Stimulated activated CD4-positive, alpha-beta T cell treated with anti-CD3 and anti-CD28 coated beads, Interleukin-2, amount 100 ng/mL, for 48 hours (primary cell): ENCODE measurements around the gene BABAM2.
"Not testable (repeated sequence)": the region's sequence is repeated elsewhere in the genome, so short reads cannot be mapped to it uniquely, and the experiment has no call there.

Experiments
- DNase-seq, 2 donors: peaks; one replicate each; pipeline ENCODE4 v3.0.0-alpha.2; 2020

BABAM2 gene

DNA sequence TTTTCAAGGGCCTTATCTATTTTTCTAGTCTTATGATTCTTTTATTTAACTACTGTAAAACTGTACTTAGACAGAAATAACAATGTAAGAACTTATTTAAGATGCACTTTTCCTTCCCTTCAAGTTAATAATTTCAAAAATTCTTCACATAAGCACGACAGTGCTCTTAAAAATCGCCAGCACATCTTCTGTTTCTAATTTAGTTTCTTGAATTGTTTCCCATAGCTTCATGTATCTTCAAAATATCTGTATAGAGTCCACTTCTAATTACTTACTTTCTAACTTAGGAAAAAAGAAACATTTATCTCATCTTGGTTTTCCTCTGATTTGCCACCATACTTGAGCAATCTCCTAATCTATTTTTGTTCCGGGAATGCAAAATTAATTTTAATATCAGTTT lies 196.1 kb downstream of the BABAM2 start:
- DNase-seq, result no peak

DNA sequence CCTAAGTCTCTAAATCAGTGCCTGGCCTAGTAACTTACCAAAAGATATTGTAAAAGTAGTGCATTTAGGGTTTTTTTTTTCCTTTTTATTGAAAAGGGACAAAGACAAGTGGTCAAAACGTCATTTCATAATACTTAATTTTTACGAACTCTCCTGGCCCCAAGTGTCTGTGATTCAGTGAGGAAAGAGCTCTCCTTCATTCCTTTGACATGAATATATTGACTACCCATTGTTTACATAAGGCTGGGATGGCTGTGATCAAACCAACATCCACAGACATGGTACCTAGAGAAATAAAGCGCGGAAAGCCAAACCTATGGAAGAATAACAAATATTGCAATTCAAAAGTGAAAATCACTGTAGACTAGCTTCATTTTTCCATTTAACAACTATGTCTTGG lies 198.4 kb downstream of the BABAM2 start:
- DNase-seq, result no peak

DNA sequence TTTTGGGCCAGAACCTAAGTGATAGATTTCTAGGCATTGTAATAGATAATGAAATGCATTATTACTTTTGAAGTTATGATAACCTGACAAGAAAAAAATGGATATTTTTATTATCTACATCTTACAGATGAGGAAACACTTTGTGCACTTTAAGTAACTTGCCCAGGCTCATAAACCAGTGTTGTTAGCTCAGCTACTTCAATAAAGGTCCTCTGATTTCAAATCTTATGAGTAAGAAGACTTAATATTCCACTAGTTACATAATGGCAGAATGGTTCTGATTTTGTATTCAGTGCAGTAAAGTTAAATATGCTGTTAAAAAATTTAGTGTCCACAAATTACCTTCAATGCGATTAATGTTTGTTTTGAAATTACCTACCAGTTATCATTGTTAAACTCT lies 199.0 kb downstream of the BABAM2 start:
- DNase-seq, result no peak

DNA sequence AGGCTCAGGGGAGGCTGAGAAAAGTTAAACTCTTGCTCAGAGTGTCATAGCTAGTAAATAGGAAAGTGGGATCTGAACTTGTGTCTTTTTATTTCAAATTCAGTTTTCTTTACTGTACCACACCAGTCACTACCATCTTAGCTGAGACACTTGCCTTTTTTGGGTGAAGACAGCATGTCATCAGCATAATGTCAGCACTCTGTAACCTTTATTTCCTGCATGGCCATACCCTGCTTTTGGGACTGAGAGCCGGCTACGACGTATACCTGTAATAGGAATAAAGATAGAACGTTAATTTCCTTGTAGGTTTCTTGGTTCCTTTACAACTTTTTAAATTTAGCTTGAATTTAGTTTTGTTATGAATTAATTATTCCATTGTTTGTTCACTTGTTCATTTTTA lies 202.8 kb downstream of the BABAM2 start:
- no peak for DNase-seq

- no peak for DNase-seq
Observed at GRCh38 chr2:28093768-28094167, 203.2 kb downstream of the BABAM2 start.

DNA sequence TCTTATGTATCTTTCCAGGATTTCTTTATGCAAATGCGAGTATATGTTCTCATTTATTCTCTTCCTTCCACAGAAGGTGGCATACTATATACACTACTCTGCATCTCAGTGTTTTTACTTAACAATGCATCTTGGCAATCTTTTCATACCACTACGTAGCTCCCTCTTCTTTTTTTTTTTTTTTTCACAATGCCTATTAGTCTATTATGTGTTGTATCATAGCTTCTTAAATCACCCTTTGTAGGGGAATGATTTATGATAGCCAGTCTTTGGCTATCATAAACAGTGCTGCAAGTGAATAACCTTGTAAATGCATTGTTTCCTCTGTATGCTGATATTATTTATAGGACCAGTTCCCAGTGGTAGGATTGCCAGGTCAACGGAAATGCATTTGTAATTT lies 204.2 kb downstream of the BABAM2 start:
- no peak for DNase-seq

- no peak for DNase-seq
Observed at GRCh38 chr2:28095622-28096021, 205.1 kb downstream of the BABAM2 start.

DNA sequence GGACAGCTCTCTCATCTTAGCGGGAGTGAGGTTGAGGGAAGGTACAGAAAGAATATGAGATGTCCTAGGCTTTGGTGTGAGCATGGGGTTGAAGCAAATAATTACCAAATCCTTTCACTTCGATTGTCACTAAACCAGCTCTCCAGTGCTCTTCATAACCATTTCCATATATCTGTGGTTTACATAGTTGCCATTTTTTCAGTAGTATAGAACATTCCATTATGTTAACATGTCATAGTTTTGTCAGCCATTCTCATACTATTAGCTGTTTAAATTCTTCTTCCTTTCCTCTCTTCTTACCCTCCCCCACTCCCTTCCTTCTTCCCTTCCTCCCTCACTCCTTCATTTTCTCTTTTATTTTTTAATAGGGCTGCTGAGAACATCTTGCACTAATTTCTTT lies 205.9 kb downstream of the BABAM2 start:
- DNase-seq, result no peak

DNA sequence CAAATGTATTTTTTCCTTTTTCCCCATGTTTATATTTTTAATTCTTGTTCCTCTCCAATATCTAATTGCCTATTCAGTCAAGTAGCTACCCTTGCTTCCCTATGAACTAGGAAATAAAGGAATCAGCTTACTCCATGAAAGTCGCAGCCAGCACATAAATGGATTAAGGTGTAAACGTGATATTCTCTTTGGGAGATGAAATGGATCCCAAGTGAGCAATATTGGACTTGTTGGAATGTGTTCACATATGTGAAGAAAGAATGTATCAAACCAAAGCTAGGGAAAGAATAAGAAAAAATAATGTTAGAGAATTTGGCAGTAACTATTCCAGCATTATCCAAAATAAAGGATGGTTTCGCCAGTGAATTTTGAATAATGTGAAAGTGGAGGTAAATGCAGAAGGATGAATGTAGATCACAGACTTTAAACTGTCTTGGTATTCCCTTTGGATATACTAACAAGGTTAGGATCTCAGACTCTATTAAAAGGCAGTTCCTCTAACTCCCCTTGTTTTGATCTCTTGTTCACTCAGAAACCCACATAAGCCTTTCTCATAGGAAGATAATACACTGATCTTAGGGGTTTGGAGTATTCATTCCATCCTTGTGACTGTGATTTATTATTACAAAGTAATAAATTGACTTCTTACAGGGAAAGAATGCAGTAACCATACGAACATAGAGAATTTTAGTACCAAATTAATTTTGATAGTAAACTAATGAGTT lies 208.1 kb downstream of the BABAM2 start:
- no peak for DNase-seq

DNA sequence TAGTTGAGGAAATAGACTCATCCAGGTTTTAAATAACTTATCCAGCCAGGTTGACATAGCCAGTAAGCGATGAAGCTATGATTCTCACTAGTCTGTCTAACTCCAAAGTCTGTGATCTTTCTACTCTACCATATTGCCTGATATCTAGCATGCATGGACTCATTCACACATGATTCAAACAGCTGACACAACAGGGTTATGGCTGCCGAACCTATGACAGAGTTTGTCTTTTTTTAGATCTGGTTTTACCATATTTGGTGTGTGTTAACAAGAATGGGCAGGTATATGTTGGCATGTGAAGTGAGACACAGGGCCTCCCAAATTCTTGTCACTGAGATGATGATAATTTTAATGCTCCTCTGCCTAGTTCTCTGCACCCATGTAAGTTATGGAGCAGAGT lies 210.6 kb downstream of the BABAM2 start:
- DNase-seq, result no peak

DNA sequence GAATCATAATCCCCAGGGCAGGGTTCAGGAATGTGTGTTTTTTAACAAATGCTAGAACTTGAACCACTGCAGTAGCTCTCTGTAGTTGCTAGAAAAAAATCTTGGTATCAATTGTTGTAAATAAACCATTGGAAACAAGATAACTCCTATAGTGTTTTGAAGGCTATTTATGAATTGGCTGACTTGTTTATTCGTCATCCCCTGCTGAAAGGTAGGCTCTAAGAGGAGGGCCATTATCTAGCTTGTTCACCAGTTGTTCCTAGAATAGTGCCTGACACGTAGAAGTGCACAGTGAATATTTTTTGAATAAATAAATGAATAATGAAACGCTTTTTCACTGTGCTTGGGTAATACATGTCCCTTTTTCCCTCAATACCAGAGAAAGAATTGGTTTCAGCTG lies 211.4 kb downstream of the BABAM2 start:
- no peak for DNase-seq

DNA sequence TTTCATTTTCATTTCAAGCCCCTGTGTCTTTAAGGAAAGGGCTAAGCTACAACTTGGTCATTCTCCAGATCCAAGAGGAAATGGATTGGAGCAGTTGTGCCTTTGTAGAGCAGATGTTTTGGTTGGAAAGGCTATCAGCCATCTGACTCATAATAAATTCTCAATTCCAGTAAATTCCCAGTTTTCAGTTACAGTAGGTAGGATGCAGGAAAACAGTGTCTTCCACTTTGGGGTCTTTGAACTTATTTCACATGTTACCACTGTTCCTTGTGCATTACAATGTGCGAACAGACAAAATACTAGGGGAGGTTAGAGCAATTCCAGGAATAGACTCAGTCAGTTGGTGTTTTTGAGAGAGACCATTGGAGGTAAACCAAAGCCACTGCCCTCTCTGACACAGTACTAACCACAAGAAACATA lies 211.9 kb downstream of the BABAM2 start:
- DNase-seq, result no peak

- DNase-seq, result no peak
Observed at GRCh38 chr2:28103611-28104010, 213.1 kb downstream of the BABAM2 start.

GRCh38 chr2:28108143-28108542 lies 217.6 kb downstream of the BABAM2 start:
- DNase-seq, result no peak

- DNase-seq, result not testable (repeated sequence)
Observed at GRCh38 chr2:28113771-28114170, 223.2 kb downstream of the BABAM2 start.

DNA sequence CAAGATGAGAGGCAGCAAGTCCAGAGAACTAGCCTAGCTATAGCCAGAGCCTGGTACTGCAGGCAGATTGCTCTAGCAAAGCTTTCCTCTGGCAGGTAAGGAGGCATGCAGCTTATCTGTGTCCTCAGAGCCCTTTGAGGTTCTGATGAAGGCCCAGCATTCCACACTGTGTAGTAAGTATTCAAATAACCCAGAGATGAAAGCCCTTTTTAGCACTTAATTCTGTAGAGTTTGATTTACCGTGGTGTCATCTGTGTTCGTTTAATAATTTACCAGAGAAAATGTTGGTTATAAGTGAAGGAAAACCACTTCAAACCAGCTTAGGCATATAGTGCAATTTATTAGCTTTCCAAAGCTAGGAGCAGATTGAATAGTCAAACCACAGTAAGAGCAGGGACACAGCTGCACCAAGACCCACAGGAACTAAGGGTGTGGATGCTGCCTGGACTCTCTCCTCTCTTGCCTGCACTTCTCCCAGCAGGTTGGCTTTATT lies 226.6 kb downstream of the BABAM2 start:
- no peak for DNase-seq

GRCh38 chr2:28119631-28120030 lies 229.1 kb downstream of the BABAM2 start:
- no peak for DNase-seq

DNA sequence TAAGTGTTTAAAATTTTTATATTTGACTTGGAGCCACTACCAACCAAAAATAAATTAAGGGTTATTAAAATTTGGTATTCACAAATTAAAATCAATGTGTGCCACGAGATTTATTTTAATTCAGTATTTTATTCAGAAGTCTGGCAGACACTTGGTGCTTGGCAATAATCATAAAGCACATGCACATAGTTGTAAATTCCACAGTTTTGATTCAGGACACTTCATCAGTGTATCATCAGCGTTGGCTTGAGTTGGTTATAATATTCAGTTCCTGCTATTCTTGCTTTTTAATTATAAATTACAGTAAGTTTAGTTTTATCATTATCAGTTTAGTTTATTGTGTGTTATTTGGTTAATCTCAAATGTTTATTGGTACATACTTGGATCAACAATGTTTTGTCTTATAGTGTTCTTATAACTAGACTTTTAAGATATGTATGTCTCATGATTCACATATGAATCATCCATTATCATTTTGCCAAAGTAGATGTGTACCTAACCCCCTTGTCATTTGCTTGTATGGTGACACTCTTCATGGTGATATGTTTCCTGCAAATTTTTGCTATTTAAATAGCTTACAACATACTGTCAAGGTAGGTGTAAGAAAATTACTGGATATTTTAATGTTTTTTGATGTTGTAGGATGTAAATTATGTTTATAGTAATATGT lies 237.9 kb downstream of the BABAM2 start:
- no peak for DNase-seq

- DNase-seq, result no peak
Observed at GRCh38 chr2:28129955-28130695, 239.6 kb downstream of the BABAM2 start.

- DNase-seq, result no peak
Observed at GRCh38 chr2:28133778-28134177, 243.2 kb downstream of the BABAM2 start.

GRCh38 chr2:28134262-28134812 lies 243.8 kb downstream of the BABAM2 start:
- DNase-seq, result no peak

GRCh38 chr2:28134857-28135256 lies 244.3 kb downstream of the BABAM2 start:
- no peak for DNase-seq

DNA sequence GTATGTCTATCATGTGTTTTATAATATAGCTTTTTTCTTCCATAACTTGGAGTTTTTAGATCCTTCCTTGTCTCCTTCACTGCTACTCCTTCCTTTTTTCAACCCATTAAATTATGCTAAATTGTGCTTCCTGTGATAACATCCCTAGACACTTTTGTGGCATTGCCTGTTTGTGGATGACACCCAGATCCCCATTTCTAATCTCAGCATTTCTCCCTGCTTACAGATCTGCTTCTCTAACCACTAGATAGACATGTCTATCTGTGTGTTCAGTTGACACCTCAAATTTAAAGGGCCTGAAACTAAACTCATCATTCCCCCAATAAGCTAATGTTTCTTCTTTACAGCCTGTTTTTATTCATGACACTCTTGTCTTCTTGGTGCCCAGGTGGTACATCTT lies 244.8 kb downstream of the BABAM2 start:
- DNase-seq, result no peak

DNA sequence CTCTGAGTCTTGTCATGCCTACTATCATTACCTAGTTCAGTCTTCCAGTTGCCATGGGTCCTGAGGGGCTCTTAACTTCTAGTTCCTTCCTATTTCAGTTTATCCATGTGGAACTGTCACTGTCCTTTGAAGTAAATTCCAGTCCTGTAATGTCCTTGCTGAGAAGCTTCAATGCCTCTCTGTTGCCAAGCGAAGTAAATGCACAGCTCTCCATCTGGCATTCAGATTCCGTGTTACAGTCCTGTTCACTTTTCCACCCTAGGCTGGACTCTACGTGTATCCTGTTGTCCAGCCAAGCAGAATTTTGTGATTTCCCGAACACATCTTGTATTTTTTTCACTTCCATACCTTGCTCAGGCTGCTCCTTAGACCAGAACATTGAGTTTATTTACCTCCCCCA lies 245.3 kb downstream of the BABAM2 start:
- DNase-seq, result no peak
